Nephron progenitor cell (in vitro differentiated cells): Measurements from ENCODE around the gene SYNGAP1.
"Not testable (repeated sequence)": the region's sequence is repeated elsewhere in the genome, so short reads cannot be mapped to it uniquely, and the experiment has no call there.

Source experiments
- DNase-seq: peaks from one replicate; pipeline ENCODE4 v3.0.0; 2021
- H3K27ac Mint-ChIP-seq: 2 replicates; pipeline ENCODE4 v1.8.0; 2021; ENCODE audit warnings: mild to moderate bottlenecking, moderate library complexity, mixed read lengths
- H3K27me3 Mint-ChIP-seq: 2 replicates; pipeline ENCODE4 v1.8.0; 2021; ENCODE audit warnings: mild to moderate bottlenecking, low read depth, mixed read lengths; ENCODE audit not compliant: poor library complexity
- H3K36me3 Mint-ChIP-seq: 2 replicates; pipeline ENCODE4 v1.8.0; 2021; ENCODE audit warnings: low read depth, mixed read lengths
- H3K4me1 Mint-ChIP-seq: 2 replicates; pipeline ENCODE4 v1.8.0; 2021; ENCODE audit warnings: mixed read lengths
- H3K4me3 Mint-ChIP-seq: 2 replicates; pipeline ENCODE4 v1.8.0; 2021; ENCODE audit warnings: mild to moderate bottlenecking, moderate library complexity, mixed read lengths
- H3K9me3 Mint-ChIP-seq: 2 replicates; pipeline ENCODE4 v1.8.0; 2021; ENCODE audit warnings: mild to moderate bottlenecking, moderate library complexity, mixed read lengths
- CTCF ChIP-seq: fragments of 200-600 bp; sonication (generic); IDR thresholded peaks from 2 replicates; pipeline ENCODE4 v1.5.0; 2021; ENCODE audit warnings: antibody characterized with exemption

The SYNGAP1 gene

GRCh38 chr6:33419580-33420490 is at the start of gene SYNGAP1:
SYNGAP1 (plus strand) TSS chr6:33420065; CDS start chr6:33420265, 200 bp downstream.
- Mint-ChIP-seq H3K4me3 (peak within 1 kb of the TSS; percentile 99), H3K27me3 (no peaks in the 10 kb centered on the region), H3K36me3 (peaks cover 30% of the 10 kb centered on the region), H3K9me3 (no peaks in the 10 kb centered on the region), H3K4me1 (peaks cover 91% of the 10 kb centered on the region), H3K27ac (peak within 1 kb of the TSS; percentile 98)
- TF ChIP-seq CTCF, result no peak
- peak; percentile 72 for DNase-seq

- H3K36me3 Mint-ChIP-seq, H3K4me3 Mint-ChIP-seq, H3K9me3 Mint-ChIP-seq, H3K27me3 Mint-ChIP-seq, DNase-seq: not testable (repeated sequence)
- peak overlapping the region; percentile 59 for H3K27ac Mint-ChIP-seq
- peaks cover 50% of the 10 kb centered on the region for H3K4me1 Mint-ChIP-seq
These were observed 48.0 kb upstream of the SYNGAP1 start for GRCh38 chr6:33371901-33372300.

- DNase-seq, result no peak
- peak overlapping the region; percentile 45 for H3K4me3 Mint-ChIP-seq
- no peaks in the 10 kb centered on the region for H3K9me3 Mint-ChIP-seq
- no peak for TF ChIP-seq CTCF
- peak overlapping the region; percentile 75 for H3K27ac Mint-ChIP-seq
- peaks cover 51% of the 10 kb centered on the region for H3K4me1 Mint-ChIP-seq
- H3K27me3 Mint-ChIP-seq, result peaks cover 6% of the 10 kb centered on the region
- H3K36me3 Mint-ChIP-seq, result no peaks in the 10 kb centered on the region
These were observed 47.2 kb upstream of the SYNGAP1 start for GRCh38 chr6:33372526-33373123.

- peaks cover 53% of the 10 kb centered on the region for H3K4me1 Mint-ChIP-seq
- peak overlapping the region; percentile 20 for H3K4me3 Mint-ChIP-seq
- H3K36me3 Mint-ChIP-seq, result no peaks in the 10 kb centered on the region
- TF ChIP-seq CTCF, result no peak
- DNase-seq, result no peak
- peak overlapping the region; percentile 87 for H3K27ac Mint-ChIP-seq
- H3K27me3 Mint-ChIP-seq, result peaks cover 10% of the 10 kb centered on the region
- no peaks in the 10 kb centered on the region for H3K9me3 Mint-ChIP-seq
These were observed 45.6 kb upstream of the SYNGAP1 start for GRCh38 chr6:33373960-33374910.

GRCh38 chr6:33375143-33375671 is 44.7 kb upstream of the SYNGAP1 start:
- H3K4me1 Mint-ChIP-seq, result peaks cover 53% of the 10 kb centered on the region
- H3K27me3 Mint-ChIP-seq, result peaks cover 13% of the 10 kb centered on the region
- H3K4me3 Mint-ChIP-seq, result no peak overlapping the region
- no peak for DNase-seq
- H3K9me3 Mint-ChIP-seq, result no peaks in the 10 kb centered on the region
- TF ChIP-seq CTCF, result no peak
- no peaks in the 10 kb centered on the region for H3K36me3 Mint-ChIP-seq
- H3K27ac Mint-ChIP-seq, result peak overlapping the region; percentile 74
